ENCODE results near the gene MGLL.

MGLL gene

GRCh38 chr3:127701280-127701911, 120.9 kb downstream of the MGLL start:
- no peak for DNase-seq

GRCh38 chr3:127700406-127700805, 121.9 kb downstream of the MGLL start:
- no peak for DNase-seq

GRCh38 chr3:127699416-127700300, 122.7 kb downstream of the MGLL start:
- DNase-seq, result no peak

- no peak for DNase-seq
Measured at GRCh38 chr3:127698691-127699415, 123.5 kb downstream of the MGLL start.

GRCh38 chr3:127698286-127698685, 124.0 kb downstream of the MGLL start:
- DNase-seq, result no peak

GRCh38 chr3:127697551-127698240, 124.6 kb downstream of the MGLL start:
- peak; percentile 65 for DNase-seq

GRCh38 chr3:127694467-127695215, 127.7 kb downstream of the MGLL start:
- DNase-seq, result no peak

- DNase-seq, result no peak
Measured at GRCh38 chr3:127693336-127693843, 128.9 kb downstream of the MGLL start.

GRCh38 chr3:127692501-127693335, 129.6 kb downstream of the MGLL start:
- no peak for DNase-seq

GRCh38 chr3:127691974-127692373, 130.3 kb downstream of the MGLL start:
- no peak for DNase-seq

- no peak for DNase-seq
Measured at GRCh38 chr3:127691489-127691888, 130.8 kb downstream of the MGLL start.

- no peak for DNase-seq
Measured at GRCh38 chr3:127690823-127691452, 131.4 kb downstream of the MGLL start.

GRCh38 chr3:127690106-127690505, 132.2 kb downstream of the MGLL start:
- DNase-seq, result no peak

GRCh38 chr3:127689266-127689860, 133.0 kb downstream of the MGLL start:
- DNase-seq, result no peak

- no peak for DNase-seq
Measured at GRCh38 chr3:127688416-127689265, 133.7 kb downstream of the MGLL start.

GRCh38 chr3:127688022-127688415, 134.3 kb downstream of the MGLL start:
- no peak for DNase-seq

GRCh38 chr3:127687228-127687737, 135.0 kb downstream of the MGLL start:
- DNase-seq, result no peak

GRCh38 chr3:127686512-127686894, 135.8 kb downstream of the MGLL start:
- DNase-seq, result no peak
